Astrocyte of the cerebellum (primary cell): ENCODE measurements around the gene CREB3.

ENCODE experiments used
- DNase-seq: peaks from one replicate; pipeline ENCODE4 v3.0.0-alpha.2; 2011; ENCODE audit warnings: low read depth
- H3K4me3 ChIP-seq: 2 replicates; pipeline ENCODE4 v1.5.1; 2011; ENCODE audit warnings: mild to moderate bottlenecking, low read depth, low read length, moderate library complexity
- CTCF ChIP-seq: IDR thresholded peaks from 2 replicates; pipeline ENCODE4 v1.5.1; 2012; ENCODE audit warnings: low read length, low read depth, moderate library complexity, mild to moderate bottlenecking; ENCODE audit errors: missing control alignments
- in situ Hi-C: cut with HindIII; loops from 2 replicates; pipeline ENCODE4 v1.10.0; 2017; ENCODE audit warnings: low sequenced_read_pairs

CREB3 gene

GRCh38 chr9:35750256-35750531 is 17.7 kb downstream of the CREB3 start:
- no peak for TF ChIP-seq CTCF
- no peak for DNase-seq
- peak overlapping the region; percentile 86 for H3K4me3 ChIP-seq
- in situ Hi-C loops: loop anchor here (25.0 kb wide), 1 partner anchor 137 kb away; no protein-coding TSS in a partner anchor

- no peak for DNase-seq
- in situ Hi-C loops: loop anchor here (25.0 kb wide), 1 partner anchor 134 kb away; no protein-coding TSS in a partner anchor
- no peak for TF ChIP-seq CTCF
- no peak overlapping the region for H3K4me3 ChIP-seq
Measured at GRCh38 chr9:35753466-35753865, 21.0 kb downstream of the CREB3 start.

GRCh38 chr9:35754264-35754663 is 21.8 kb downstream of the CREB3 start, which contains the start of gene MSMP:
TSS of gene MSMP (minus strand) at chr9:35754276. CDS start at chr9:35754129, 147 bp downstream.
- no peak for DNase-seq
- in situ Hi-C loops: loop anchor here (25.0 kb wide), 1 partner anchor 133 kb away; no protein-coding TSS in a partner anchor
- no peak for TF ChIP-seq CTCF
- H3K4me3 ChIP-seq: no peak within 1 kb of the TSS

DNA sequence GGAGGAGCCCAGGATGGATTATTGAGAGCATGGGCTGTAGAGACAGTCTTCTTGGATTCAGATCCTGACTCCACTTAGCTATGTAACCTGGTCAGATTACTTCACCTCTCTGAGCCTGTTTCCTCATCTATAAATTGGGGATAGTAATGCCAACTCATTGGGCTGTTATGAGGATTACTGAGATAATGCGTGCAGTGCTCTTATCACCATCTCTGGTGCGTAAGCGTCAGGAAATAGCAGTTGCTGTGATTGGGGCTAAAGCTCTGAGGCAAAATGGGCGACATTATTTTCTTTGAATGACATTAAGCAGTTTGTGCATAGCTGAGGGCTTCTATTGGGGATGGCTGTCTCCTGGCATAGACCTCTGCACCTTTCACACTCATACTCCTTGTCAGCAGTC is 22.6 kb downstream of the CREB3 start:
- TF ChIP-seq CTCF: no peak
- no peak overlapping the region for H3K4me3 ChIP-seq
- no peak for DNase-seq
- in situ Hi-C loops: loop anchor here (25.0 kb wide), 1 partner anchor 132 kb away; no protein-coding TSS in a partner anchor

DNA sequence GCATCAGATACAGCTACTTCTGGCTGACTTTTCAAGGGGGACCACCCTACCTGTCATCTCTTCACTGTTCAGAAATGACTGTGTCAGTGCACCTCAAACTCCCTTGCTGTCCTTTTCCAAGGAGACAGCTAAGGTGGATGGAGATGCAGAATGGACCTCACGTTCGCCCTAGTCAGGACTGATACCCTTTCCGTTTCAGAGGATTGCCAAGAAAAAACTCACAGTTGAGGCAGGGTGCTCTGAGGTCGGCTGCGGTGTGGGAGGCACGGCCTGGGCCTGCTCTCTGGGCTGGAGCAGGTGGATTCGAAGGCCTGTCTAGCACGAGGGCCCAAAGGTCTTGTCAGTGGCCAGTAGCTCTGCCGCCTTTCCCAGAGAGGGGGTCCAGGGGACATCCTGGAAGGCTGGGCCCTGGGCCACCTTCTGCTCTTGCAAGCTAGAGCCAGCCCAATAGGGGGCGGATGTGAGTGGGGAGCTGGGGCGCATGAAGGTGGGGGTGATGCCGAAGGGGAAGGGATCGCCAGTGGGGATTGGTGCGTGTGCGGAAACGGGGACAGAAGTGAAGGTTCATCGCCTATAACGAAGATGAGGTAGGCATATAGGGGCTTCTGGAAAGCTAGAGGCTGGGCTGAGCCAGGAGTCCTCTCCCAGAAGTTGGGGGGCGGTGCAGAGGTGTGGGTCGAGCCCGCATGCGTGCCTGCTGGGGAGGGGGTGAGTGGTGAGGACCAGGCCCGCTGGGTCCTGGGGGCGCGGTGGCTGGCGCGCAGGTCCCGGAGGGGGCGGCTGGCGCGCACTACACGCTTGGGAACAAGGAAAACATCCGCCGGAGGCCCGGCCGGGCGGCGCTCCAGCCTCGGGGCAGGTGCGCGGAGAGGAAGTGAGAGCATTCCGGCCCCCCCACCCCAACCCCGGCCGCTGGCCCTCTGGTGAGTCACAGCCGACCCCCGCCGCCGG is 24.1 kb downstream of the CREB3 start:
- in situ Hi-C loops: loop anchor here (25.0 kb wide), 1 partner anchor 131 kb away; no protein-coding TSS in a partner anchor

More for the DNA sequence above, 24.1 kb downstream of the CREB3 start:
- H3K4me3 ChIP-seq: peak overlapping the region; percentile 40
- no peak for DNase-seq
- TF ChIP-seq CTCF: peak; percentile 58
